Measurements from ENCODE around the gene RAPGEFL1.
"Not testable (repeated sequence)": the region's sequence is repeated elsewhere in the genome, so short reads cannot be mapped to it uniquely, and the experiment has no call there.

Gene RAPGEFL1

DNA sequence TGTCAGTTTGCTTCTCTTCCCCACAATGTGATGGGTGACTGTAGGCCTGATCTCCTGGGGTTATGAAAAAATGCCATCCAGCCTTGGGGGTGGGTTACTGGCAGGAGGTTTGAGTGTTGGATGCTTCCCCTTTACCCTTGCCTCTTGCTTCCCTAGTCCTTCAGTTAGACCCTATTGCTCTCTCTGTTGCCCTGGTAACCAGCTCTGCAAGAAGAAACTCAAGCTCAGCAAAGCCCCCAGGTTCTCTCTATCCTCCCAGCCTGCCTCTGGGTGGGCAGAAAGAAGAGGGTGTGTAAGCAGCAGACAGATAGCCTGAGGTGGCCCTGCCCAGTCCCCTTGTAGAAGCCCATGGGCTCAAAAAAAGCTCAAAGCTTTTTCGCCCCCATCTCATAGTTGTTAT, 2.8 kb upstream of the RAPGEFL1 start:
- no peak for DNase-seq

DNA sequence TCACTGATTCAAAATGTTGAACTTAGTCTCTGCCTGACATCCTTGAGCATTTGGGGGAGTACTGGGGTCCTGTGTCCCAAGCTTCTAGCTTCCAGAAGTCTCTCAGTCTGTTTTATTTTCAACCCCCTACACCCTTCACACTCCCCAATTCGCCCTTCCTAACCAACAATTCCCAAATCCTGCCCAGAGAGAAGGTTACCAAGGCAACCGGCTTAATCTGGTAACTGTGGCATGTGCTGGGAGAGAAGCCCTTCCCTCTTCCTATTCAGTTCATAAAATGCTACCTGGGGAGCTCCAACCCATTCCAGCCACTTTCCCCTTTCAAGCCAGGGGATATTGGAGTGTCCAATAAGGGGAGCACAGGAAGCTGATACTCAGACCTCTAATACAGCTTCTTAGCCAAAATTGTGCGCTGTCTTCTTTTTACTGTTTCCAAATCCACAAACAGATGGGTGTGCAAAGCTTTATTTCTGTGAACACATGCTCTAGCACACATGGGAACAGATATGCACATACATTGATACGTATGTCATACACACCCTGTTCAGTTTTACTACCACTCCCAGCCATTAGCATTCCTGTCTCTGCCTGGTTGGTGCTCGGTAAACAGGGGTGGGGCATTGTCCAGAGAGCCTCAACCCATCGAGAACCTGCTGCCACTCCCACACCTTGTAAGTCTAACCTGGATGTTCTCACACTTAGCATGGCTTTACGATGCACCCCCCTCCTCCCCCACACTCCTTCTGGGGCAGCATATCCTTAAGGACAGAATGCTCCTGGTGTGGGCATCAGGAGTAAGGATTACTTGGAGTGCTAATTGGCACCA, 1.1 kb upstream of the RAPGEFL1 start:
- no peak for DNase-seq

DNA sequence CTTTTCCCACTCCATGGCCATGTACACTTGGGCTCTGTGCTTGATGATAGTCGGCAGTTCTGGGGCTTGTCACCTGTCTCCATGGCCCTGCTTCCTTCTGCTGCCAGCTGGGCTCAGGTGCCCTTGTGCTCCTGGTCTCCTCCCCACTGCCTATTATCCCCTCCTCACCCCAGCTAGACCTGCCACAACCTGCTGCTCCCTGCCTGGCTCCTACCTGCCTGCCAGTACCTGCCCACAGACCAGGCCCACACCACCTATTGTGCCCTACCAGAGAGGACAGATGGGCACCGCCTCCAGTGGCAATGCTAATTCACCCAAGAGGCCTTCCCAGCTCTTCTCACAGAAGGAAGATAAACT, 538 bp upstream of the RAPGEFL1 start:
- no peak for DNase-seq

DNA sequence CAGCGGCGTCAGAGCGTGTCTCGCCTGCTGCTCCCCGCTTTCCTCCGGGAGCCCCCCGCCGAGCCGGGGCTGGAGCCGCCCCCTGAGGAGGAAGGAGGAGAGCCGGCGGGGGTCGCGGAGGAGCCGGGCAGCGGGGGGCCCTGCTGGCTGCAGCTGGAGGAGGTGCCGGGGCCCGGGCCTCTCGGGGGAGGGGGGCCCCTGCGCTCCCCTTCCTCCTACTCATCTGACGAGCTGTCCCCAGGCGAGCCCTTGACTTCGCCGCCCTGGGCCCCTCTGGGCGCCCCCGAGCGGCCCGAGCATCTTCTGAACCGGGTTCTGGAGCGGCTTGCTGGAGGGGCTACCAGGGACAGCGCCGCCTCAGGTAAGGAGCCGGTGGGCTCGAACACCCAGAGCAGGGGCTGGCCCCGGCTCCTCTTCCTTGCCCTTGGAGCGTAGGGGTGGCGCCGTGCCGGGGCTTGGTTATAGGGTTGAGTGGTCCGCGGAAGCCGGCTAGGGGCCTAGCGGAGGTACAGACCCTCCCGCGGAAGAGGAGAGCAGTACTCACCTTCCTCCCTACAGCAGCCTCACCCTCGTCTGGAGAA, 841 bp downstream of the RAPGEFL1 start:
- DNase-seq: no peak

DNA sequence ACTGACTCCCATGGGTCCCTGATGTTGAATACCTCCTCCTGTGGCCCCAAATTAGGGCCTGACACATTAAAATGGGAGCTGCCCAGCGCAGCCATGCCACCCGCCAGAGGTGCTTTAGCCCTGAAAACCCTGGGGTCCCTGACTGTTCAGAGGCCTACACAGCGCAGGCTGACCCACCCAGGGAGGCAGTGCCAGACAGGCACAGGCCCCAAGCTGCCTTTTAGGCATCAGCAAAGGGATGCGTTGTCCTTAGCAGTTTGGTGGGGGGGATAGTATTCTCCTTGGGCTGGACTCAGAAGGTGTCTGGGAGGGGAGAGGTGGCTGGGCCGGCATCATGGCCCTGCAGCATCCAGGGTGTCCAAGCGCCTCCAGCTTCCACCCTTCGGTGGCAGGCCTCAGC, 1.4 kb downstream of the RAPGEFL1 start:
- DNase-seq: no peak

DNA sequence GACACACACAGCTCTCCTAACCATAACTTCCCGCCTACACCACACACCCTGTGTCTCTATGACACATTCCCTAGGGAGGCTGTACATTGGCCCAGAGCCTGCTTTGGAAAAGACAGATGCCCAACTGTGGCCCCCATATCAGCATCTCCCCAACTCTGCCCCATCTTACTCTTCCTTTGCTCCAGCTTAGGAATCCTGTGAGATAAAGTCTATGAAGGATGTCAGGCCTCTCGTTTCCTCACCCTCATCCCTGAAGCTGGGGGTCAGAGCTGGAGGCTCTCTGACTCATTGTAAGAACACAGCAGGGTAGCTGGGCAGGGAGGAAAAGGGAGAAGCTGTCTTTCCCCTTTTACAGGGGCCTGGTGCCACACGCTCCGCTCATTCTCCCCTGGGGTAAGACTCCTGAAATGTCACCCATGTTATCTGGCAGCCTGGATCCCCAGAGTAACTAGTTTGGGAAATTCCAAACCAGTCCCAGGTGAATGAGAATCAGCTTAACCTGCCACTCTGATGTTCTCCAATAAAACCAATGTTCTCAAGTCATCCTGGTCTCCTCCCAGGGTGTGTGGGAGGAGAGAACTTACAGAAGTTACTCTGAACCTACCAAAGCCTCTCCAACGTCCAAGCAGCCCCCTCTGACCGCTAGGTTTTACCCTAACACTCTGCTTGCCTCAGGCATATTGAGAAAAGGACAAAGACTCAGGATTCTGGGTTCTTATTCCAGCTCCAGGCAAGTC, 2.8 kb downstream of the RAPGEFL1 start:
- no peak for DNase-seq

DNA sequence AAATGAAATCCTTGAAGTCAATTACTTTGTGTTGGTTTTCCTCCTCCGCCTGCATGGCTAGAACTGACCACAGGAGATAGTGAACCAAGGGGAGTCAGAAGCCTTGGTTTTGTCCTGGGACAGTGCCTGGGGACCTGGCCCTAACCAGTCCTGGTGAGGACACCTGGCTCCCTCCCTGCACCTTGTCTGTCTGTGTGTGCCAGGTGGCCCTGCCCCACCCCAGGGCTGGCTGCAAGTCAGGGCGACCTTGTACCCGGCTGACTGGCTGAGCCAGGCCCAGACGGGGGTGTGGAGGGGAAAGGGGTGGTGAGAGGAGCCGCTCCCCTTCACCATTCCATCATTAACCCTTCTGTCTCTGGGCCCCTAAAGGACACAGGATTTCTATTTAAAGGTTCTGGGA, 3.4 kb downstream of the RAPGEFL1 start:
- no peak for DNase-seq

DNA sequence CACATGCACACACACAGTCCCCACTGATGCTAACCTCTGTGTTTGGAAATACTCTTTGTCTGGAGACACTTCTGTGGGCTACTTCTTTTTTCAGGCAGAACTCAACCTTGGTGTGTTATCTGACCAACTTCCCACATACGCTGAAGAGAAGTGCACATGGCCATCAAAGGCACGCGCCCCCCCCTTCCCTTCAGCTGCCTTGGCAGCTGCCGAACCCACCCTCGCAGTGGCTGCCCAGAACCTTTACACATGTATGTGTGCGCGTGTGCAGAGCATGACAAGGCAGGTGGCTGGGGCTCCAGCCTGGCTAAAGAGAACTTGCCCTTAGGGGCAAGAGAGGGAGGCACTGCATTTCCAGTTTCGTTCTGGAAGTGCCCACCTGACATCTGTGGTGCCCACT, 3.9 kb downstream of the RAPGEFL1 start:
- DNase-seq: no peak

DNA sequence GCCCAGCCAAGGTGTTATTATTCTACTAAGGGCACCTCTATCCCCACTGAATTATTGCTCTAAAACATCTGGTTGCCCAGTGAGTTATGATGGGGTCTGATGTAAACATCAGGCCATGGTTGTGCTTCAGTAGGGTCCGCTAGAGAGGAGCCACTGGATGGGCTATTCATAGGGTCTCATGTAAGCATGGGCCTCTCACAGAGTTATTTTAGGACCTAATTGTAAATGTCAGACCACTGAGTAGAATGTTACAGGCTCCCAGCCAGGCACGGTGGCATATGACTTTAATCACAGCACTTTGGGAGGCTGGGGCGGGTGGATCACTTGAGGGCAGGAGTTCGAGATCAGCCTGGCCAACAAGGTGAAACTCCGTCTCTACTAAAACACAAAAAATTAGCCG, 5.3 kb downstream of the RAPGEFL1 start:
- no peak for DNase-seq

DNA sequence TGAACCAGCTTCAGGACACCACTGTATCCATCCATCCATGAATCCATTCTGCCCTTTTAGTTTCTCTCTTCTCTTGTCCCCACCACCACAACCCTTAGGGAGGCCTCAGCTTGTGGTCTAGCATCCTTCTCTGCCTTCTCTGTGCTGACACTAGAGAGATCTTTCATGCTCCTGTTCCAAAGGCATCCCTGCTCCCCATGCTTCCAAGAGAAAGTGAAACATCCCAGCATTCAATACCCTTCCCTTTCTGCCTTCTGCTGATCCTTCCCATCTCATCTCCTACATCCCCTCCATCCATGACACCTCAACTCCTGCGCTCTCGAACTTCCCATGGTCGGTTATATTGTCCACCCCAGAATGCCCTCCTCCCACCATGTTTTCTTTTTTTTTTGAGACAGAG, 10.0 kb downstream of the RAPGEFL1 start:
- DNase-seq: no peak

DNA sequence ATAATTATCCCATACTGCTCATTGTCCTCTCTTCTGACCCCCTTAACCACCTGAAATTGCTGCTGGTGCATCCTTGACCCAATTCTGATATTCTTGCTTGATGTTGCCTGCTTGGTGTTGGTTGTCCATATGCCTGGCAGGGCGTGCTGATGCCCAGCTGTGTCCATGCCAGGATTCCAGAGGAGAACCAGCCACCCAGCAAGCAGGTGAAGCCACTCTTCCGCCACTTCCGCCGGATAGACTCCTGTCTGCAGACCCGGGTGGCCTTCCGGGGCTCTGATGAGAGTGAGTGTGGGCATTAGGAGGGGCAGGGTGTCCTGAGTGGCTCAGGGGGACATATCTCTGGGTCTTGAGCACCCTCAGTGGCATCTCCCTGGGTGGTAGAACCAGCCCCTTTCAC, 11.4 kb downstream of the RAPGEFL1 start:
- DNase-seq: no peak

DNA sequence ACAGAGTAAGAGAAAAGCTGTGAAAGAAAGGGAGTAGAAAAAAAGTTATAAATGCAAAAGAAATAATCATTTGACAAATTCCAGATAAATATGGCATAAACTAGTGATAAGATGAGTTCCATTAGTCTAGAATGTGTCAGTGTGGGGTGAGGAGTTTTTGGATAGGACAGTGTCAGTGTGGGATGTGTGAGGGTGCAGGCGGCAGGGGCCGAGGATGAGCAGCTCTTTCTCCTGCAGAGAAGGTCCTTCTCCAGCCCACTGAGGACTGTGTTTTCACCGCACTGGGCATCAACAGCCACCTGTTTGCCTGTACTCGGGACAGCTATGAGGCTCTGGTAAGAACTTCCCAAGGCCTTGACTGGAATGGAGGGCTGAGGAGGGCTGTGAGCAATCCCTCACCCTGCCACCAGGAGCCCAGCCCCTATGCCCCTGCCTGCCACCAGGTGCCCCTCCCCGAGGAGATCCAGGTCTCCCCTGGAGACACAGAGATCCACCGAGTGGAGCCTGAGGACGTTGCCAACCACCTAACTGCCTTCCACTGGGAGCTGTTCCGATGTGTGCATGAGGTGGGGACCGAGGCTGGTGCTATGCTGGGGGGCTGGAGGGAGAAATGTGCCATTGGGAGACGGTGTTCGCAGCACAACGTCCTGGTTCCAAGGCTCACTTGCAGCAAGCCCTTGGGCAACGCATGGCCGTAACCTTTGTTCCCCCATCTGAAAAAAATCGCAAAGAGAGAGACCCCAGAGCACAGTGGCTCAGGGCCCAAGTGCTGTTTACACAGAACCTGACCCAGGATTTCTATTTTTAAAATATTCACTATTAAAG, 13.1 kb downstream of the RAPGEFL1 start:
- no peak for DNase-seq

DNA sequence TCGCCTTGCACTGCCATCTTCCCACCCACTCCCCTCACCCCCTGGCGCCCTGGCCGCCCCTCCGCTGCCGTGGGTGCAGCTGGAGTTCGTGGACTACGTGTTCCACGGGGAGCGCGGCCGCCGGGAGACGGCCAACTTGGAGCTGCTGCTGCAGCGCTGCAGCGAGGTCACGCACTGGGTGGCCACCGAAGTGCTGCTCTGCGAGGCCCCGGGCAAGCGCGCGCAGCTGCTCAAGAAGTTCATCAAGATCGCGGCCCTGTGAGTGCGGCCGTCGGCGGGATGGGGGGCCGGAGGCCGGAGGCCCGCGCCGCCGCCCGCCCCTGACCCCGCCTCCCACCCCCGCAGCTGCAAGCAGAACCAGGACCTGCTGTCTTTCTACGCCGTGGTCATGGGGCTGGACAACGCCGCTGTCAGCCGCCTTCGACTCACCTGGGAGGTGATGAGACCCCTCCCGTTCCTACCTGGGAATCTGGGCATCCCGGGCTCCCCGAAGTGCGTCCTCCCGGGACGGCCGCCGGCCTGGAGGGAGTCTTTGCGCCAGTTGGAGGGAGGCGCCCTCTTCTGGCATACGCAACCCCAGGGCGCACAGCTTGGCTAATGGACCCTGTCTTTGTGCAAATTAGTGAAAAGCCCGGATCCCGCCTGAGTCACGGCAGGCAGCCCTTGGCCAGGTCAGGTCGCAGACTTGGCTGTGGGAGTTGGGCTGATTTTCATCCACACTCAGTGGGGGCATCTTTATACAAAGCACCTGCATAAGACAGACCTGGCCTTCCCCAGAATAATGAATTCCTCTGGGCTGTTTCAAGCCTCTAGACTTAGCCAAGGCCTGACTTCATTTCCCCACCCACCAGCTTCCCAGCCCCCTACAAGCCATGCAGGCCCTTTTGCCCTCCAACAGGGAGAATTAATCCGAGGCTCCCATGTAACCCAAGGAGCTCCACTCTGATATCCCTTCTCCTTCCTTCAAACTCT, 14.3 kb downstream of the RAPGEFL1 start:
- DNase-seq: peak; percentile 62

DNA sequence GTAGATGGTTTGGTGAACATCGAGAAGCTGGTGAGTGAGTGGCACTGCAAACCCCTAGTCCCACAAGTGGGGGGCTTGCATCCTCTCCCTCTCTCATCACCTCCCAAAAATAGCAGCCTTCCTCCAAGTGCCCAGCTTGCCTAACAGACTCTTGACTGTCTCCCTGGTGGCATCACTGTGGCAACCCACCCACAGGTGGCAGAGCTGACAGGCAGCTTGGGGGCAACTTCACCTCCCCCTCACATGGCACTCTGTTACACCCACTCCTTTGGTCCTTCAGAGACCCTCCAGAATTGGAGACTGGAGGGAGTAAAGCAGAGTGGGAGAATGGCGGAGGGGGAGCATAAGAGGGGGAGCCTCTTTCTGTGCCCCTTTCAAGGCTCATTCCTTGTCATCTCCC, 15.7 kb downstream of the RAPGEFL1 start:
- DNase-seq: no peak

DNA sequence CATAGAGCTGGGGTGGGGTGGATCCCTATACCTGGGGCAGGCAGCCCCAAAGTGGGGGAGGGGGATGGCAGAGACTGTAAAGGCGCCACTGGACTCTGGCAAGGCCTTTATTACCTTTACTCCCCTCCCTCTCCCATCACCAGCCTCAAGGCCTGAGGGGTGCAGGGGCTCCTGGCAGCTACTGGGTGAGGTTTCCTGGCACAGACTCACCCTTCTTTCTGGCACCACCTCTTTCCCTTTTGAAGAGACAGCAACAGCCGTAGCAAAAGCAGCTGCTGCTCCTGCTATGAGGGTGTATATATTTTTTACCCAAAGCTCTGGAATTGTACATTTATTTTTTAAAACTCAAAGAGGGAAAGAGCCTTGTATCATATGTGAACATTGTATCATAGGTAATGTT, 17.6 kb downstream of the RAPGEFL1 start:
- no peak for DNase-seq

DNA sequence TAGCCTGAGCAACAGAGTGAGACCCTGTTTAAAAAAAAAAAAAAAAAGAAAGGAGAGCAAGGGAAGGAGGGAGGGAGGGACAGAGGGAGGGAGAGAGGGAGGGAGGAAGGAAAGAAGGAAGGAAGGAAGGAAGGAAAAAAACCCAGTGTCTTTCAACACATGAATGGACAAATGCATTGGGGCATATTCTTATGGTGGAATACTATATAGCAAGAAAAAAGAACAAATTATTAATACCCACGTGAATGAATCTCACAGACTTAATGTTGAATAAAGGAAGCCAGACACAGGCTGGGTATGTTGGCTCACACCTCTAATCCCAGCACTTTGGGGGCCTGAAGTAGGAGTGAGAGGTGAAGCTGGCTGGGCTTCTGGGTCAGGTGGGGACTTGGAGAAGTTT, 20.3 kb downstream of the RAPGEFL1 start:
- DNase-seq: no peak

DNA sequence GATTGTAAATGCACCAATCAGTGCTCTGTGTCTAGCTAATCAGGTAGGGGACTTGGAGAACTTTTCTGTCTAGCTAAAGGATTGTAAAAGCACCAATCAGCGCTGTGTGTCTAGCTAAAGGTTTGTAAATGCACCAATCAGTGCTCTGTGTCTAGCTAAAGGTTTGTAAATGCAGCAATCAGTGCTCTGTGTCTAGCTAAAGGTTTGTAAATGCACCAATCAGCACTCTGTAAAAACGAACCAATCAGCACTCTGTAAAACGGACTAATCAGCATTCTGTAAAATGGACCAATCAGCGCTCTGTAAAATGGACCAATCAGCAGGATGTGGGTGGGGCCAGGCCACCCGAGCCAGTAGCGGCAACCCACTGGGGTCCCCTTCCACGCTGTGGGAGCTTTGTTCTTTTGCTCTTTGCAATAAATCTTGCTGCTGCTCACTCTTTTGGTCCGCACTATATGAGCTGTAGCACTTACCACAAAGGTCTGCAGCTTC, 20.7 kb downstream of the RAPGEFL1 start:
- DNase-seq: not testable (repeated sequence)

DNA sequence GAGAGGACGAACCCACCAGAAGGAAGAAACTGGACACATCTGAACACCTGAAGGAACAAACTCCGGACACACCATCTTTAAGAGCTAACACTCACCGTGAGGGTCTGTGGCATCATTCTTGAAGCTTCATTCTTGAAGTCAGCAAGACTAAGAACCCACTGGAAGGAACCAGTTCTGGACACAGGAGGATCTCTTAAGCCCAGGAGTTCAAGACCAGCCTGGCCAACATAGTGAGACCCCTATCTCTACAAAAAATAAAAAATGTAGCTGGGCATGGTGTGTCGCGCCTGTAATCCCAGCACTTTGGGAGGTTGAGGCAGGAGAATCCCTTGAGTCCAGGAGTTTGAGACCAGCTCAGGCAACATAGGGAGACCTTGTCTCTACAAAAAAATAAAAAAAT, 21.3 kb downstream of the RAPGEFL1 start:
- no peak for DNase-seq

DNA sequence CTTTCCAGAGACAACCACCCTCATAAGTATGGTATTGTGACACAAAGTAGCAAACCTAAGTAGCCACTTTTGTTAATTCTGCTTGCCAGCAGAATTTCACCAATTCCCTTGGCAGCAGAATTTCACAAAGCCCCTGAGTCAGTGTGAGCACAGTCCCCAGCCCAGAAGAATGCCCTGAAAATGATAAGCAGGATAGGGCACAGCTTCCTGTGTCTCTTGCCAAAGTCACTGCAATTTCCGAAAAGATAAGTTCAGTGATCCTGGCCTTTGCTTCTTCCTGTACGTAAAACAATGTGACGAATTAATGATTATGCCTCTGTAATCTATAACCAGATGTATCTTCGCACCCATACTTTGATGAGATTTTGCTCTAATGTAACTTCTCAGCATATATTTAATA, 25.9 kb downstream of the RAPGEFL1 start:
- no peak for DNase-seq

DNA sequence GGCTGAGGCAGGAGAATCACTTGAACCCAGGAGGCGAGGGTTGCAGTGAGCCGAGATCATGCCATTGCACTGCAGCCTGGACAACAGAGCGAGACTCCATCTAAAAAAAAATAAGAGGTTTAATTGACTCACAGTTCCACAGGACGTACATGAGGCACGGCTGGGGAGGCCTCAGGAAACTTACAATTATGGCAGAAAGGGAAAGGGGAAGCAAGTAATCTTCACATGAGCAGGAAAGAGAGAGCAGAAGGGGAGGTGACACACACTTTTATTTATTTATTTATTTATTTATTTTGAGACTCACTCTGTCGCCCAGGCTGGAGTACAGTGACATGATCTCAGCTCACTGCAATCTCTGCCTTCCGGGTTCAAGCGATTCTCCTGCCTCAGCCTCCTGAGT, 28.9 kb downstream of the RAPGEFL1 start:
- not testable (repeated sequence) for DNase-seq

DNA sequence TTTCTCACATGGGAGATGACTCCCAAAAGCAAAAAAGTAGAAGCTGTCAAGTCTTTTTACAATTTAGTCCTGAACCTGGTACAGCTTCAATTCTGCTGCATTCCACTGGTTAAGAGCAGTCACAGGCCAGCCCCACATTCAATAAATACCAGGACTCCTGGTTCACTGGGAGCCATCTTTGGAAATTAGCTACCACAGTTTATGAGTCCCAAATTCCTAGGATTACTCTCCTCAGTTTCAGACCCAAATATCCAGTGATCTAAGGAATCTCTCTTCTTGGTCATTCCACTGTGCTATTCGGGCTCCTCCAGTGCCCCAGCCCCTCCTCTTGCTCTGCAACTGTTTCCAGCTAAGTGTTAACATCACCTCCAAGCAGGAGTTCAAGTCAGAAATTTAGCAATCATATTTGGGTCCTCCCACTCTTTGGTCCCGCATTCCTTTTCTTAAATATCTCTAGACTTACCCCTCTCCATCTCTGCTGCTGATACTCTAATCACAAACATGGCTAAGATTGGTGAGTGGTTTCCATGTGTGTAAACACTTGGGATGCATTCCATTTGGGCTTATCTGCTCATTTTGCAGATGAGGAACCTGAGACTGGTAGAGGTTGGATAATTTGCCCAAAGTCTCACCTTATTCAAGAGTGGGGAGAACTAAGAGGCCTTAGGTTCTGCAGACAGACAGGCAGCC, 32.3 kb downstream of the RAPGEFL1 start:
- DNase-seq: no peak
